ENCODE results near the gene MTMR1. TPM values are rescaled to one million over a fixed set of nuclear protein-coding genes. Genes with fewer than 3 reads are reported as not detected.

The MTMR1 gene
- total RNA-seq, 4 donors from 2014 or later, result 27.9 to 40.1 (median 32.0) TPM

- WGBS, 2 donors, result 81 to 89% methylated on average over 3 of the region's 3 CpGs
- no peak overlapping the region for H3K27ac ChIP-seq
- H3K9me3 ChIP-seq, result no peaks in the 10 kb centered on the region
- no peak for DNase-seq
- H3K4me1 ChIP-seq, result no peaks in the 10 kb centered on the region
- H3K4me3 ChIP-seq, result no peak overlapping the region
- TF ChIP-seq POLR2A (IDR thresholded peaks at IDR 0.05) (no peak), CTCF (IDR thresholded peaks at IDR 0.05) (no peak)
- intact Hi-C loops (cut with DNase I), result no loop called here
- peaks cover 0 to 50% (median 0%) of the 10 kb centered on the region in 3 donors for H3K36me3 ChIP-seq
- no peaks in the 10 kb centered on the region for H3K27me3 ChIP-seq
These were observed 58.9 kb downstream of the MTMR1 start for GRCh38 chrX:150752124-150752523.

- H3K4me3 ChIP-seq, result no peak overlapping the region
- no peaks in the 10 kb centered on the region for H3K4me1 ChIP-seq
- H3K27ac ChIP-seq, result no peak overlapping the region
- 76 to 78% methylated on average over 4 of the region's 4 CpGs for WGBS, 2 donors
- peaks cover 0 to 55% (median 0%) of the 10 kb centered on the region in 3 donors for H3K36me3 ChIP-seq
- DNase-seq, result no peak
- H3K9me3 ChIP-seq, result no peaks in the 10 kb centered on the region
- intact Hi-C loops (cut with DNase I), result no loop called here
- H3K27me3 ChIP-seq, result no peaks in the 10 kb centered on the region
- TF ChIP-seq CTCF (IDR thresholded peaks at IDR 0.05), result no peak
- no peak for TF ChIP-seq POLR2A (IDR thresholded peaks at IDR 0.05)
These were observed 60.2 kb downstream of the MTMR1 start for GRCh38 chrX:150753357-150753756.

DNA sequence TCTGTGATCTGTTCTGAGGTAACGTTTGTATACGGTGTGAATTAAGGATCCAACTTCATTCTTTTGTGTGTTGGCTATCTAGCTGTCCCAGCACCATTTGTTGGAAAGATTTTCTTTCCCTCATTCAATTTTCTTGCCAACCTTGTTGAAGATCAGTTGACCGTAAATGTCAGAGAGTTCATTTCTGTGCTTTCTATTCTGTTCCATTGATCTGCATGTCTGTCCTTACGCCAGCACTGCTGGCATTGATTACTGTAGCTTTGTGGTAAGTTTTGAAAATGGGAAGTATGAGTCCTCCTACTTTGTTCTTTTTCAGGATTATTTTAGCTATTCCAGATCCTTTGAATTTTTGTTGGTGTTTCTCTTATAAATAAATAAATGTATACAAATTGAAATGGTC is 60.8 kb downstream of the MTMR1 start:
- Histone ChIP-seq H3K27me3 (no peaks in the 10 kb centered on the region), H3K36me3 (peaks cover 0 to 61% (median 0%) of the 10 kb centered on the region in 3 donors), H3K9me3 (no peaks in the 10 kb centered on the region), H3K4me1 (no peaks in the 10 kb centered on the region), H3K4me3 (no peak overlapping the region), H3K27ac (no peak overlapping the region)
- intact Hi-C loops (cut with DNase I), result no loop called here
- TF ChIP-seq CTCF (IDR thresholded peaks at IDR 0.05) (no peak), POLR2A (IDR thresholded peaks at IDR 0.05) (no peak)
- DNase-seq, result no peak
- WGBS, 2 donors, result 75 to 79% methylated on average over 4 of the region's 4 CpGs

- no peaks in the 10 kb centered on the region for H3K27me3 ChIP-seq
- H3K4me3 ChIP-seq, result no peak overlapping the region
- H3K27ac ChIP-seq, result no peak overlapping the region
- H3K9me3 ChIP-seq, result no peaks in the 10 kb centered on the region
- peaks cover 0 to 53% (median 0%) of the 10 kb centered on the region in 3 donors for H3K36me3 ChIP-seq
- WGBS, 2 donors, result 81% methylated on average over 5 of the region's 5 CpGs; no CpG with 5 or more reads in 1 of the 2 donors
- TF ChIP-seq POLR2A (IDR thresholded peaks at IDR 0.05) (no peak), CTCF (IDR thresholded peaks at IDR 0.05) (no peak)
- intact Hi-C loops (cut with DNase I), result no loop called here
- no peaks in the 10 kb centered on the region for H3K4me1 ChIP-seq
- no peak for DNase-seq
These were observed 64.2 kb downstream of the MTMR1 start for GRCh38 chrX:150757371-150757770.

DNA sequence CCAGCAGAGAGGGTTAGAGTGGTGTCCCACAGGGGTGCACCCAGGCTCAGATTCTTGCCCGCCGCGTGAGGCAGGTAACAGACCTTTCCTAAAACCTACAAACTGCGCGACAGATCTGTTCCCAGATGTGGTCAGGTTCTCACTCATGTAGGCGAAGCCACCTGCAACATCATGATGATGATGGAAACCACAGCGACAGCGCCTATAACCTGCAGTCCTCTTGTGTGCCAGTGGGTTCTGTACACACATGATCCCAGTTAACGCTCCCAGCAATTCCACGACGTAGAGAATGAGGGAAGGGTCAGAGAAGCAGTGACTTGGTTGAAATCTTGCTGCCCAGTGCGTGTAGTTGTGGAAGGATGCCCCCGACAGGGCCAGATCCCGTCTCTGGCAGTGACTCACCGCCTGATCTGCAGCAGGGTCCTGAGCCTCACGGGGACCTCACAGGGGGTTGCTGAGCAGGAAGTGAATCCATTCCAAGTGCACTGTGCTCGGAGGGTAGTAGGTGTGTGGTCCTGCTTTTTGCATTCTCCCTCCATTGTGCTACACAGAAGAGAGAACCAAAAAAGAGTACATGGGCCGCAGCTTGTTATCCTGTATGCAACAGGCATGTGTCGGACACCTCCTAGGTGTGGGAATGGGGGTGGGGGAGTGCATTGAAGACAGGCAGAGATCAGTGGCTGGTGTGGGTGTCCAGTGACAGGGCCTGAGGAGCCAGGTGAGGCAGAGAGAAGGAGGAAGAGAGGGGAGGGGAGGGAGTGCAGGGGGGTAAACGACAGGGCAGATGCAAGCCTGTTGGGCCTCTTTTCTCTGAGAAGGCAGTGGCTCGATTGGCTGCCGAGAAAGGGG is 66.6 kb downstream of the MTMR1 start:
- Histone ChIP-seq H3K9me3 (no peaks in the 10 kb centered on the region), H3K27ac (no peak overlapping the region), H3K4me1 (no peaks in the 10 kb centered on the region), H3K27me3 (no peaks in the 10 kb centered on the region), H3K4me3 (no peak overlapping the region), H3K36me3 (peaks cover 0 to 61% (median 0%) of the 10 kb centered on the region in 3 donors)
- WGBS, 2 donors, result 69 to 89% methylated on average over 6 to 14 of the region's 22 CpGs
- DNase-seq, result no peak
- TF ChIP-seq CTCF (IDR thresholded peaks at IDR 0.05), result no peak
- TF ChIP-seq POLR2A (IDR thresholded peaks at IDR 0.05), result no peak
- intact Hi-C loops (cut with DNase I), result no loop called here
